GM18498 (cell line): Measurements from ENCODE around the gene EYA4.

Experiments
- ATAC-seq: cut with Tn5 transposase; IDR thresholded peaks from one replicate; pipeline ENCODE4 v1.9.1; 2021; ENCODE audit warnings: mild to moderate bottlenecking, moderate library complexity; ENCODE audit not compliant: unreplicated experiment

EYA4 gene

GRCh38 chr6:133277900-133278545 lies 36.9 kb downstream of the EYA4 start:
- no peak for ATAC-seq

- no peak for ATAC-seq
Observed at GRCh38 chr6:133286765-133287164, 45.6 kb downstream of the EYA4 start.

DNA sequence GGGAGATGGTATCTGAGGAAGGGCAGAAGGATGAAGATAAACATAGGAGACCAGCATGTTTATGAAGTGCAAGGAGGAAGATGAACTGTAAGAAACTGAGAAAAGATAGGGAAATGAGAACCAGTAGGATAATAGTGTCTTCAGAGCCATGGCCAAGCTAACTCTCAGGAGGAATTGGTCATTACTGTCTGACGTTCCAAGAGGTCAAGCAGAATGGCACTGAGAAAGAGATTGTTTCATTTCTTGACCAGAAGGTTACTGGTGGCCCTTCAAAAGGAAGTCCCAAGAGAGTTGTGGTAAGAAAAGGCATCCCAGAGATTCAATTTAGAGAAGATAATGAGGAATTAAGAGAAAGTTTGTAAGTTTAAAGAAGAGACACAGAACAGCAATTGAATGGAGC lies 47.5 kb downstream of the EYA4 start:
- no peak for ATAC-seq

GRCh38 chr6:133289733-133290306 lies 48.7 kb downstream of the EYA4 start:
- no peak for ATAC-seq

DNA sequence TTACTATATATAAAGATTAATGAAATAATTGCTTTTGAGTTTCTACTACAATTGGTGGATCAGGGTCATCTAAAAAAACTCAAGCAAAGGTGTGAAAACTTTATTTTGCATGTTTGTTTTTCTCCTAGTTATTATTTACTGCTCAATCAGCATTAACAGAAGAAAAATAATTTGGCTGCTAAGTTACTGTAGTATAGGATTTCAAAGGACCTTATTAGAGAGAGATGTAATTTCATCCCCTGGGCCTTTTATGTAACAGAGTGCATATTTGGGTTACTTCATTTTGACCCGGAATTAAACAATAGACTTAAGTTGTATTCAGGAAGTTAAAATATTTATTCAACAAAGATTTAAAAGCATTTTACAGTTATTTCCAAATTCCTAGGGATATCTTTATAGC lies 49.8 kb downstream of the EYA4 start:
- ATAC-seq, result no peak

GRCh38 chr6:133291671-133292070 lies 50.5 kb downstream of the EYA4 start:
- ATAC-seq, result no peak

DNA sequence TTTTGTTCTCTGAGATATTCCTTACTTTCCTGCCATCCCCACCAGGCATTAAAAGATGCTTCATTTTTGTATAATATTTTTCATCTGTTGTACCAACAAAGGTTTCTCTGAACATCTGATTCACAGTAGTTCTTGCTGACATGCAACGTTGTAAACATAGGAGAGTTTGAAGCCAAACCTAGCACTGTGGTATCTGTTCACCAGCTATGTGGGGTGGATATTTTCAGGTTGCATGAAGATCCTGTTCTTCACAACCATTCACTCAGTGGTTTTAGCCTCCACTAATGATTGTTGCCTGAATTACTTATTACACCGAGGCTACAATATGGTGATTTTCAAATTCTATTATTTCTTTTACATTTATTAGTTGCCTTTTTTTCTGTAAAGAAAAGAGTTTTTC lies 56.5 kb downstream of the EYA4 start:
- ATAC-seq, result no peak

DNA sequence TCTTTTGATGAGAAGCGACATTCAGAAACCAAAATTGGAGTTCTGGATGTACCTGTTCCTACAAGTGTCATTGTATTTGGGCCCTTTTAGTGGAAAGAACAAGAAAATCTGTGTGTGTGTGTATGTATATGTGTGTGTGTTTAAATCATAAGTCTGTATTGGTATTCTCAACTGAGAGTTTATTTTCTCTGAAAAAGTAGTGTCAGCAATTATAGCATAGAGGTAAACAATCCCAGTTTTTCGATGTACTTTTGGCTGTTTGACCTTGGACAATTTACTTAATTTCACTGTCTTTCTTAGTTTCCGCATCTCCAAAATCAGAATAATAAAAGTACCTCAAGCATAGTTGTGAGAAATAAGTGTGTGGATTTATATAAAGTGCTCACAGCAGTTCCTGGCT lies 57.2 kb downstream of the EYA4 start:
- ATAC-seq, result no peak

GRCh38 chr6:133298801-133299200 lies 57.6 kb downstream of the EYA4 start:
- no peak for ATAC-seq

DNA sequence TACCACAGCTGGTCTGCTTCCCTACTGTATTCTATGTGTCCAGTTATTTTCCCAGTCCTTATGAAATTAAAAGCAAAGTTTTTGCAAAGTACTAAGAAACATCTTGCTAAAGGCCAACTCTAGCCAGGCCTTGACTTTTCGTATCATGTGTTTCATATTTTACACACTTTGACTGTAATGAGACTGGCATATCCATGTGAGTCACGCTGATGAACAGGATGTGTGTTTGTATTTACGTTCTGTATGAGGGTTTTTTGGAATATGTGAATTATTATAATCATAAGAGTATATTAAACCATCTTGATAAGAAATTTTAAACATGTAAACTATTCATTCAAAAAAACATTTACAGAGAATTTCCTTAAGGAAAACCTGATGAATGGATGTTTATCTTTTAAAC lies 59.7 kb downstream of the EYA4 start:
- ATAC-seq, result no peak

- no peak for ATAC-seq
Observed at GRCh38 chr6:133301835-133302234, 60.7 kb downstream of the EYA4 start.

- no peak for ATAC-seq
Observed at GRCh38 chr6:133306931-133307330, 65.8 kb downstream of the EYA4 start.

- no peak for ATAC-seq
Observed at GRCh38 chr6:133309579-133309978, 68.4 kb downstream of the EYA4 start.

GRCh38 chr6:133312006-133312405 lies 70.8 kb downstream of the EYA4 start:
- no peak for ATAC-seq

GRCh38 chr6:133313068-133313467 lies 71.9 kb downstream of the EYA4 start:
- no peak for ATAC-seq

DNA sequence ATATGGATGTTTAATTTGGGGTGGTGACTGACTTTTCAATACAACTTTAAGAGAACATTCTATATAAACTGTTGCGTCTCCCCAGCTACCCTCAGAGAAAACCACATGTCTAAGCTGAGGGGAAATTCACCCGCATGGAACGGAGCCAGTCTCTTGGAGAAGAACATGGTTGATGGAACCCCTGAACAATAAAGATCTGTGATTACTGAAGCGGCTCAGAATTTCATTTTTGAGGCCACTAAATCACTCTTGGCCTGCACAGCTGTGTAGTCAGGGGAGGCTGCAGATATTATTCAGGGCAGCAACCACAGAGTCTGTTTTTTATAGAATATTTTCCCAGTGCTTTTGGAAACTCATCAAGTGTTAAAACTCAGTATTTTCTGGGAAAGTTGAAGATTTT lies 73.8 kb downstream of the EYA4 start:
- no peak for ATAC-seq

- no peak for ATAC-seq
Observed at GRCh38 chr6:133315811-133316210, 74.7 kb downstream of the EYA4 start.

- no peak for ATAC-seq
Observed at GRCh38 chr6:133317704-133318103, 76.5 kb downstream of the EYA4 start.

DNA sequence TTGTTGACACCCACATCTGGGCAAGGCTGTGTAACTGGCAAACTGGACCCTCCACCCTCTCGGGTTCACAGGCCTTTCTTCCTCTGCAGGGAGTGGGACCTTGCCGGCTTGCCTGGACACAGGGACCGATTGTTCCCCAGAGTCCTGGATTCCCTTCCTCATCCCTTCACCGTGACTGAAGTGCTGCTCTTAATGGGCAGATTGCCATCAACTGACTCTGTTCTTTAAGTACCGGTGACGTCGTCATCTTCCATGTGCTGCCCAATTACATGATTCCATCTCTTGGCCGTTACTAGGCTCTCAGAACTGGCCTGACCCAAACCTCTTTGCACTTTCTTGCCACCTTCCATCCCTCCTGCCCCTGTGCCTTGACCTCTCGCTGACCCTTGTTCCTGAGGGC lies 85.4 kb downstream of the EYA4 start:
- no peak for ATAC-seq

DNA sequence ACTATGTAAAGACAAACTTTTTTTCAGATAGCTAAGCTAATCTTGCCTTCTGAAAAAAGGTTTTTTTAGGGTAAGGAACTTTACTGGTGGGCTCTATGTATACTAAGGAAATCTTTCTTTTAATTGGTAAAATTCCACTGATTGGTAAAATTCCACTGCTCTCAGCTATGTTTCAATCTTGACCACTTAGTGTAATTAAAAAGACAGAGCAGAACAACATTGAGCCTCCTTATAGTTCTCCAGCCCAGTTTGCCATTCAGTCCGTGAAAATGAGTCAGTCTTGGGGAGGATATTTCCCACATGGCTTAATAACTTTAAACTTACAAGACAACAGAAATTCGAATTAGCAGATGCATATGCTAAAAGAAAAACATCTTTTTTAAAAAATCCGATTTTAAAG lies 92.7 kb downstream of the EYA4 start:
- no peak for ATAC-seq

GRCh38 chr6:133337308-133337707 lies 96.2 kb downstream of the EYA4 start:
- no peak for ATAC-seq

DNA sequence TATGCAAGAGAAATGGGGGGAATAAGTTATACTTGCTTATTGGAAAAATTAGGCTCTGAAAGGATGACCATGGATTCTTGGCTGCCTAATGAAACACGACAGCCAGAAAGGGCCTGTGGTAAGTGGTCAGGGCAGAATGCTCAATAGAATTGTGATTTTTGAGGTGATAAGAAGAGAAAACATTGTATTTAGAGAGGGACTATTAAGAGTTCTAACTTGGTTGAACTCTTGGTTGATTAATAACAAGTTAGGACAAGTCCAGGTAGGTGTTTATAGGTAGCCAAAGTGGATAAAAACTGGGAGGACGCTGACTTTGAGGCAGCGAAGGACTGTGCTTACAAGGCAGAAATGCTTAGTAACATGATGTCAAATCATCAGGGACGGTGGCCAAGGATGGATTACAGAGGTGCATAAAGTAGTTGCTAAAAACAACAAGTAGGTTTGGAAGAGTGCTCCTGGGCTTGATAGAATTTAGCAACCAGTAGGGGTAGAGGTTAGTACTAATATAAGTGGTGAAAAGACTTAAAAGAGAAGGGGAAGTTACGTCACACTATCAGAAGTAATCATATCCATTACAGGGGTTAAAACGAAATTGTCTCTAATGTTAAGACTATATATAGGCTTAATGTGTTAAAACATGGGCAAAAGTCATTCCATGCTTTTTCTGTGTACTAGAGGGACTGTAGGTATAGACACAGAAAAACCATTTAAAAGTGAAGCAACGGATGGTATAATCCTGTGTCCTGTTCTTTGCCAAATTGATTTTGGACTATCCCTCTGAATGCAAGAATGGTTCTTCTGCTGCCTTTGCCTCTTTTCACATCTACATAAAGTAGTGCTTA lies 98.6 kb downstream of the EYA4 start:
- ATAC-seq, result no peak
